HUES6 (cell line): ENCODE results near the gene SNTB2.
"Not testable (repeated sequence)": the region's sequence is repeated elsewhere in the genome, so short reads cannot be mapped to it uniquely, and the experiment has no call there.

Source experiments
- H3K27ac ChIP-seq: 2 replicates; pipeline ENCODE4 v1.7.0; 2013; ENCODE audit warnings: low read depth, mild to moderate bottlenecking, low read length, inconsistent platforms
- H3K27me3 ChIP-seq: 2 replicates; pipeline ENCODE4 v1.6.1; 2013; ENCODE audit warnings: low read length; ENCODE audit not compliant: control insufficient read depth, insufficient read depth
- H3K36me3 ChIP-seq: 2 replicates; pipeline ENCODE4 v1.6.1; 2013; ENCODE audit warnings: low read length; ENCODE audit not compliant: control insufficient read depth, insufficient read depth
- H3K4me1 ChIP-seq: 2 replicates; pipeline ENCODE4 v1.6.1; 2013; ENCODE audit warnings: low read length; ENCODE audit not compliant: control insufficient read depth, insufficient read depth
- H3K4me3 ChIP-seq: 2 replicates; pipeline ENCODE4 v1.5.1; 2013; ENCODE audit warnings: low read depth, low read length
- H3K9ac ChIP-seq: one replicate; pipeline ENCODE4 v1.6.1; 2013; ENCODE audit warnings: mild to moderate bottlenecking, low read length
- H3K9me3 ChIP-seq: 2 replicates; pipeline ENCODE4 v1.6.1; 2013; ENCODE audit warnings: low read depth, low read length; ENCODE audit not compliant: control insufficient read depth, insufficient read depth

The SNTB2 gene

DNA sequence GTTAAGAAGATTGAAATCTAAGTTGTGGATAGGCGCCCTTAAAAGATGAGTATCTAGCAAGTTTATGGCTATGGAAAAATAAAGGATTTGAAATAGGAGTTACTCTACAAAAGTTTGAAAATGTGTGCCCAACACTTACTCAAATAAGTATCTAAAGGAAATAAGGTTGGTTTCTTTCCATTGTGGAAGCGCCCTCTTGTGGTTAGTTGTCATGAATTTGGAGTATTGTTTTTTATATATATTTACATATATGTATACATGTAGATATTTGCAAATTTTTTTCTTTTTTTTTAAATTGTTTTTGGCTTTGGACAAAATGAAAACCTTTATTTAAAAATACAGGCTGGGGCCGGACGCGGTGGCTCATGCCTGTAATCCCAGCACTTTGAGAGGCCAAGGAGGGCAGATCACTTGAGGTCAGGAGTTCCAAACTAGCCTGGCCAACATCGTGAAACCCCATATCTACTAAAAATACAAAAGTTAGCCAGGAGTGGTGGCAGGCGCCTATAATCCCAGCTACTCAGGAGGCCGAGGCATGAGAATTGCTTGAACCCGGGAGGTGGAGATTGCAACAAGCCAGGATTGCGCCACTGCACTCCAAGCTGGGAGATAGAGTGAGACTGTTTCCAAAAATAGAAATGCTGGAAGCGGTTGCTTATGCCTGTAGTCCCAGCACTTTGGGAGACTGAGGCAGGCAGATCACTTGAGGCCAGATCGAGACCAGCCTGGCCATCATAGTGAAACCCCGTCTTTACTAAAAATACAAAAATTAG is 100.2 kb downstream of the SNTB2 start:
- no peaks in the 10 kb centered on the region for H3K27me3 ChIP-seq
- no peak overlapping the region for H3K4me3 ChIP-seq
- H3K36me3 ChIP-seq = peaks cover 9% of the 10 kb centered on the region
- H3K9me3 ChIP-seq = no peaks in the 10 kb centered on the region
- H3K27ac ChIP-seq = no peak overlapping the region
- no peaks in the 10 kb centered on the region for H3K4me1 ChIP-seq
- H3K9ac ChIP-seq = no peak overlapping the region

DNA sequence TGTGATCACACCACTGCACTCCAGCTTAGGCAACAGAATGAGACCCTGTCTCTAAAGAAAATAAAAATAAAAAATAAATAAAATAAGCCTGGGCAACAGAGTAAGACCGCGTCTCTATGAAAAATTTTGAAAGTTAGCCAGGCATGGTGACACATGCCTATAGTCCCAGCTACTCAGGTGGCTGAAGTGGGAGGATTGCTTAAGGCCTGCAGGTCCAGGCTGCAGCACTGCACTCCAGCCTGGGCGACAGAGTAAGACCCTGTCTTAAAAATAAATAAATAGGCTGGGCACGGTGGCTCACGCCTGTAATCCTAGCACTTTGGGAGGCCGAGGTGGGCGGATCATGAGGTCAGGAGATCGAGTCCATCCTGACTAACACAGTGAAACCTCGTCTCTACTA is 104.7 kb downstream of the SNTB2 start:
- H3K4me3 ChIP-seq, H3K27ac ChIP-seq, H3K9me3 ChIP-seq, H3K4me1 ChIP-seq, H3K9ac ChIP-seq, H3K36me3 ChIP-seq, H3K27me3 ChIP-seq: not testable (repeated sequence)

DNA sequence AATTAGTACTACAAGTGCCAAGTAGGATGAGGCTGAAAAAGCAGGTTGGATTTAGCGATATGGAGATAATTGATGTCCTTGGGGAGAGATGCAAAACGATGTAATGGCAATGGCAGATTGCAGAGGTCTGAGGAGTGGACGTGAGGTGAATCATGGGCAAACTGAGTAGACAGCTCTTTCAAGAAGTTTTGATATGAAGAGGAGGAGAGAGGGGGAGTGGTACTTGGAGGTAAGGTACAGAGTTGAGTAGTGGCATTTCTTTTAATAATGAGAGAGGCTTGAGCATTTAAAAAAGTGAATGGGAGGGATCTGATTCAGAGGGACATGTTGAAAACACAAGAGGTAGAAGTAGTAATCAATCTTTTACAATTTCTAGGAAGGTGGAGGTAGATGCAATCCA is 106.4 kb downstream of the SNTB2 start:
- no peak overlapping the region for H3K4me3 ChIP-seq
- H3K36me3 ChIP-seq = no peaks in the 10 kb centered on the region
- H3K4me1 ChIP-seq = no peaks in the 10 kb centered on the region
- H3K27ac ChIP-seq = no peak overlapping the region
- no peak overlapping the region for H3K9ac ChIP-seq
- H3K9me3 ChIP-seq = no peaks in the 10 kb centered on the region
- no peaks in the 10 kb centered on the region for H3K27me3 ChIP-seq

DNA sequence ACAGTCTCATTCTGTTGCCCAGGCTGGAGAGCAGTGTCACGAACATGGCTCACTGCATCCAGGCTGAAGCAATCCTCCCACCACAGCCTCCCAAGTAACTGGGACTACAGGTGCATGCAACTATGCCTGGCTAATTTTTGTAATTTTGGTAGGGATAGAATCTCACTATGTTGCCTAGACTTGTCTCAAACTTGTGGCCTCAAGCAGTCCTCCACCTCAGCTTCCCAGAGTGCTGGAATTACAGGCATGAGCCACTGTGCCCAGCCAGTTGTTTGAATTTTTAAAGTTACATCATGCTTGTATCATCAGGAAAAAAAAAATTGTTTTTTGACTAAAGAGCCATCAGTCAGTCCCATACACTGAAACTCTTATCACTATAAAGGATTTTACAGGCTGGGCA is 107.1 kb downstream of the SNTB2 start:
- H3K36me3 ChIP-seq = no peaks in the 10 kb centered on the region
- no peaks in the 10 kb centered on the region for H3K27me3 ChIP-seq
- no peaks in the 10 kb centered on the region for H3K9me3 ChIP-seq
- no peak overlapping the region for H3K4me3 ChIP-seq
- H3K4me1 ChIP-seq = no peaks in the 10 kb centered on the region
- no peak overlapping the region for H3K9ac ChIP-seq
- no peak overlapping the region for H3K27ac ChIP-seq

DNA sequence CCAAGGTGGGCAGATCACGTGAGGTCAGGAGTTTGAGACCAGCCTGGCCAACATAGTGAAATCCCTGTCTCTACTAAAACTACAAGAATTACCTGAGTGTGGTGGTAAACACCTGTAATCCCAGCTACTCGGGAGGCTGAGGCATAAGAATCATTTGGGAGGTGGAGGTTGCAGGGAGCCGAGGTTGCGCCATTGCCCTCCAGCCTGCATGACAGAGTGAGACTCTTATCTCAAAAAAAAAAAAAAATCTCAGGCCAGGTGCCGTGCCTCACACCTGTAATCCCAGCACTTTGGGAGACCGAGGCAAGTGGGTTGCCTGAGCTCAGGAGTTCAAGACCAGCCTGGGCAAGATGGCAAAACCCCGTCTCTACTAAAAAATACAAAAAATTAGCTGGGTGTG is 109.8 kb downstream of the SNTB2 start:
- H3K27ac ChIP-seq, H3K9me3 ChIP-seq, H3K9ac ChIP-seq, H3K4me3 ChIP-seq, H3K4me1 ChIP-seq, H3K27me3 ChIP-seq: not testable (repeated sequence)
- peaks cover 15% of the 10 kb centered on the region for H3K36me3 ChIP-seq

DNA sequence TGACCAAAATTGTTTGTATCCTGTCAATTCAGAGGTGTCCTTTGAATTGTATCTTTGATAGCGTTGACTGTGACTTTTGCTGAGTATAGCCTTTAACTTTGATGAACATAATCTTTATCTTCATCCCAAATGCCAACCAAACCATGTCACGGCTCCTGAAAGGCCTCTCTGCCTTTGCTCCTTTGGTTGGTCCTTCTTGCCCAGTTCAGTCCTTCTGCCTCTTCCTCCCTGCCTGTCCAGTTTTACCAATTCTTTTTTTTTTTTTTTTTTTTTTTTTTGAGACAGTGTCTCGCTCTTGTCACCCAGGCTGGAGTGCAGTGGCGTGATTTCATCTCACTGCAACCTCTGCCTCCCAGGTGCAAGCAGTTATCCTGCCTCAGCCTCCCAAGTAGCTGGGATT is 111.3 kb downstream of the SNTB2 start:
- peaks cover 19% of the 10 kb centered on the region for H3K36me3 ChIP-seq
- no peaks in the 10 kb centered on the region for H3K9me3 ChIP-seq
- no peaks in the 10 kb centered on the region for H3K27me3 ChIP-seq
- no peak overlapping the region for H3K9ac ChIP-seq
- H3K4me3 ChIP-seq = no peak overlapping the region
- H3K4me1 ChIP-seq = no peaks in the 10 kb centered on the region
- H3K27ac ChIP-seq = no peak overlapping the region

DNA sequence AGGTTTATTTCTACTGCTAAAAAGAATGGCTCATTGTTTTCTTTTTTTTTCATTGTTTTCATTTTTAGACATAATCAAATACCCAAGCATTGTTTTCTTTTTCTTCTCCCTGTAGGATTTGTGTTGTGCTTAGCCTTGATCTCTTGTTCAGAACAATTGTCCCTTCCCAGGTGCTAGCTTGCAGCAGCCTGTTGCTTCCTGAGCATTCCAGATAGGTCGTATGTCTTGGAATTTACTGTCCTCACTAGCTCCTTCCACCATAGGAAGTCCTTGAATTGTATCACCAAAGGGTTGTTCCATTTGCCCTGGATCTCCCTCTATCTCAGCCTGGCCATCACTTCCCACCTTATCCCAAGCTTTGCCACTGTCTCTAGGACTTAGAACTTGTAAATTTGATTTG is 114.2 kb downstream of the SNTB2 start:
- Histone ChIP-seq H3K27me3 (no peaks in the 10 kb centered on the region), H3K36me3 (peaks cover 21% of the 10 kb centered on the region), H3K27ac (no peak overlapping the region), H3K4me1 (no peaks in the 10 kb centered on the region), H3K9me3 (no peaks in the 10 kb centered on the region), H3K4me3 (no peak overlapping the region), H3K9ac (no peak overlapping the region)

DNA sequence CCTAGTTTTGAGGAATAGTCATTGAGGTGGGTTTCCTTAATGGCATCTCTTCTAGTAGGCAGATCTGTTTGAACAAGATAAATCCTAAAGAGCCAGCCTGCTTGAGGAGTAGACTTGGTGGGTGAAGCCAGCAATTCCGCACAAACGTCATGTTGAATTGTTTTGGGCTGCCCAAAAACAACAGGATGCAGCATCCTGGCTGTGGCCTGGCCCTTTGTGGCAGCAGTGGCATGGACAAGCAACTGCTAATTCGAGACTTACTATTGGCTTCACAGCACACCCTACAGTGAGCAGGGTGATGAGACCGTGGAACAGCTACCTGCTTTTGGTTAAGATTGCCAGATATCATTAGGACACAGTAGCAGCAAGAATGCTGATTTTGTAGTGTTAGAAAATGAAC is 114.9 kb downstream of the SNTB2 start:
- Histone ChIP-seq H3K27me3 (no peaks in the 10 kb centered on the region), H3K4me3 (no peak overlapping the region), H3K36me3 (peaks cover 21% of the 10 kb centered on the region), H3K9me3 (no peaks in the 10 kb centered on the region), H3K9ac (no peak overlapping the region), H3K27ac (no peak overlapping the region), H3K4me1 (no peaks in the 10 kb centered on the region)

DNA sequence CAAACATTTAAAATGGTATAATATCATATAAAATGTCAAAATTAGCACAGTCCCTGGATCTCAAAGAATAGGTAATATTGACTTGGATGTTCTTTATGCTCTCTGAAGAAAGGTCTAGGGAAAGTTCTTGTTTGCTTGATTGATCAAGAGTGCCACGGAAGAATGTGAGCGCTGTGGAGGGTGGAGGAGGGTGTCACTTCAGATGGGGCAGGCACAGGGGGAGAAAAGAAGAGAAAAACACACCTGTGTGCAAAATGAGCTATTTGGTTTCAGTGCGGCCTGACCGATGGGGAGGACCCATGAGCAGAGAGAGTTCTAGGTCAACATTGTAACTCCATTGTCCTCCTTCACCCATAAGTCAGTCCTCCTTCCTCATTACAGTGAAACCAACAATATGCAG is 115.3 kb downstream of the SNTB2 start:
- no peak overlapping the region for H3K27ac ChIP-seq
- no peak overlapping the region for H3K4me3 ChIP-seq
- H3K9ac ChIP-seq = no peak overlapping the region
- peaks cover 21% of the 10 kb centered on the region for H3K36me3 ChIP-seq
- no peaks in the 10 kb centered on the region for H3K27me3 ChIP-seq
- H3K4me1 ChIP-seq = no peaks in the 10 kb centered on the region
- H3K9me3 ChIP-seq = no peaks in the 10 kb centered on the region

DNA sequence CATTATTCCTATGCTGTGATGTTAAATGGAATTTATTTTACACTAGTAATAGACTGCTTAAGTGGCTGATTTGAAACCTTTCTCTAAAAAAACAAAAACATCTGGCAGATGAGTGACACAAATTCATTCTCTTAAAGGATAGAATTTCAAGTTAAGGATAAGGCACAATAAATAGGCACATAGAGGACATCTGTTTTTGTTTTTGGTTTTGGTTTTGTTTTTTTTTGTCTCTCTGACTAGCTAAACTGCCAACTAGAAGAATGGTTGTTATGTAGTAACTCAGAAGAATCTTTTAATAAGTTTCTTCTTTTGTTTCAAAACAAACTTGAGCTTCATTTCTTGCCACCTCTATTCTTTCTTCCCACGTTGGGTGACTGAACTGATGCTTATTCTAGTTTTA is 119.1 kb downstream of the SNTB2 start:
- H3K9me3 ChIP-seq = no peaks in the 10 kb centered on the region
- H3K27me3 ChIP-seq = no peaks in the 10 kb centered on the region
- 0 out of 2 replicates have a peak, but pooled peaks cover 3% of the 10 kb centered on the region for H3K4me1 ChIP-seq
- peaks cover 10% of the 10 kb centered on the region; the same call in 1 of the 2 replicates for H3K36me3 ChIP-seq
- no peak overlapping the region for H3K4me3 ChIP-seq
- H3K9ac ChIP-seq = no peak overlapping the region
- no peak overlapping the region for H3K27ac ChIP-seq

DNA sequence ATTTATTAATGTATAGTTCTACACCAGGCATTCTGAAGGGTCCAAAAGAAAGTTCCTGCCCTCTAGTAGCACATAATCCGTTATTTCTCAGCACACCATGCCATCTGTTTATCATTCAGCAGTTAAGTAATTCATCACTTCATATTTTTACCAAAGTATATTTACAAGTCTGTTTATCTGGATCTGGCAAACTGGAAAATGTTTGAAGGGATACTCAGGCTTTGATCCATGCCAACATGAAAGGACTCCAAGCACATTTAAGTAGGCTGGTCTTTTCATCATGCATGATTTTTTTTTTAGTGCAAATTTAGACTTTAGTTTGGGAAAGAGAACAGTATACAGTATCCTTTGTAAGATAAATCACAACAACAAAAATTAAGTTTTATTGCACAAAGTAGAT is 120.1 kb downstream of the SNTB2 start:
- H3K9ac ChIP-seq = no peak overlapping the region
- 0 out of 2 replicates have a peak, but pooled peaks cover 3% of the 10 kb centered on the region for H3K36me3 ChIP-seq
- no peak overlapping the region for H3K27ac ChIP-seq
- H3K9me3 ChIP-seq = no peaks in the 10 kb centered on the region
- no peaks in the 10 kb centered on the region for H3K27me3 ChIP-seq
- no peak overlapping the region for H3K4me3 ChIP-seq
- H3K4me1 ChIP-seq = peaks cover 5% of the 10 kb centered on the region; the same call in 1 of the 2 replicates
